ENCODE data around the gene FAM20B. TPM values are rescaled to one million over a fixed set of nuclear protein-coding genes. Genes with fewer than 3 reads are reported as not detected.

FAM20B gene
- total RNA-seq, 1 experiment from 2014 or later: 66.6 TPM

DNA sequence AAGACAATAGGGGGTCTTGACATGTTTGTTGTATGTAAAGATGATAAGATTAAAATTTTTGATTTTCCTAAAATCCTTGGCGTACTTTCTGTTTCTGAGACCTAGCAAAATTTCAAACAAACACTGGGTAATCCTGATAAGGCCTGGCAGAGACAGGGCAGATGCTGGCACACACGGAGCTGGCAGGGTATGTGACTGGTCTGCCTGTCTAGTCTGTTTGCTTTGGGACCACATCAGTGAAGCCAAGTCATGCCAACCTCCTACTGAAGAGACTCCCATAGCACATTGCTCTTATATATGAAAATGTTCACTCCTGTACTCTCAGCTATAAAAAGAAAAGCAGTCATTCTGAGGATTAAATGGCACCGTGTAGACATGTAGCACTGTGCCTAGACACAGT is 70.2 kb downstream of the FAM20B start:
- H3K27me3 Mint-ChIP-seq (ENCODE audit: unreplicated experiment): no peaks in the 10 kb centered on the region
- no peaks in the 10 kb centered on the region for H3K9me3 Mint-ChIP-seq (ENCODE audit: low read depth, unreplicated experiment)
- no TSS peak for BruUV-seq (replicated peaks)
- peaks cover 56% of the 10 kb centered on the region for H3K36me3 Mint-ChIP-seq (ENCODE audit: insufficient read depth, unreplicated experiment)
- DNase-seq: no peak
- TF ChIP-seq, protein P1, sequence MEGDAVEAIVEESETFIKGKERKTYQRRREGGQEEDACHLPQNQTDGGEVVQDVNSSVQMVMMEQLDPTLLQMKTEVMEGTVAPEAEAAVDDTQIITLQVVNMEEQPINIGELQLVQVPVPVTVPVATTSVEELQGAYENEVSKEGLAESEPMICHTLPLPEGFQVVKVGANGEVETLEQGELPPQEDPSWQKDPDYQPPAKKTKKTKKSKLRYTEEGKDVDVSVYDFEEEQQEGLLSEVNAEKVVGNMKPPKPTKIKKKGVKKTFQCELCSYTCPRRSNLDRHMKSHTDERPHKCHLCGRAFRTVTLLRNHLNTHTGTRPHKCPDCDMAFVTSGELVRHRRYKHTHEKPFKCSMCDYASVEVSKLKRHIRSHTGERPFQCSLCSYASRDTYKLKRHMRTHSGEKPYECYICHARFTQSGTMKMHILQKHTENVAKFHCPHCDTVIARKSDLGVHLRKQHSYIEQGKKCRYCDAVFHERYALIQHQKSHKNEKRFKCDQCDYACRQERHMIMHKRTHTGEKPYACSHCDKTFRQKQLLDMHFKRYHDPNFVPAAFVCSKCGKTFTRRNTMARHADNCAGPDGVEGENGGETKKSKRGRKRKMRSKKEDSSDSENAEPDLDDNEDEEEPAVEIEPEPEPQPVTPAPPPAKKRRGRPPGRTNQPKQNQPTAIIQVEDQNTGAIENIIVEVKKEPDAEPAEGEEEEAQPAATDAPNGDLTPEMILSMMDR (IDR thresholded peaks at IDR 0.05; ENCODE audit: unreplicated experiment): no peak
- H3K27ac Mint-ChIP-seq (ENCODE audit: unreplicated experiment): no peak overlapping the region
- intact Hi-C loops (cut with micrococcal nuclease; ENCODE audit: unreplicated experiment): no loop called here
- H3K4me1 Mint-ChIP-seq (ENCODE audit: low read depth, unreplicated experiment): peaks cover 7% of the 10 kb centered on the region
- H3K4me3 Mint-ChIP-seq (ENCODE audit: low read depth, unreplicated experiment): no peak overlapping the region
- CTCF ChIA-PET: interaction anchor here (1.7 kb wide), 1 partner anchor 80 kb away, joined by 3 read pairs; no protein-coding TSS in a partner anchor

DNA sequence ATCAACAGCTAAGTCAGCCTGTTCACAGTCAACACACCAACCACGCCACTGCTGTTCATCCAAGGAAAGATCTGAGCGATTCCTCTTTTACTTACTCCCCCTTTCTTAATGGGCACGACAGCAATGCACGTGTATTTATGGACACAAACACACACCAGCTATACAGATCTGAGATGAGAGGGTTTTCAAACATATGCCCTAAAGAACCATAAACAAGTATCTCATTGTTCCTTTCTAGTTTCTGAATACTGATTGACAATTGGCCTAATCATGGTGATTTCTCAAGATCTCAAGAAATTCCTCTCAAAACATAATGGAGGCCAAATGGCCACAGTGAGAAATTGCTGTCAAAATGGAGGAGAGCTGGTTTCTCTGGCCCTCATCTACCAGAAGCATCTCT is 74.2 kb downstream of the FAM20B start:
- no peak for DNase-seq
- Mint-ChIP-seq H3K9me3 (ENCODE audit: low read depth, unreplicated experiment) (no peaks in the 10 kb centered on the region), H3K4me1 (ENCODE audit: low read depth, unreplicated experiment) (no peaks in the 10 kb centered on the region), H3K27ac (ENCODE audit: unreplicated experiment) (no peak overlapping the region), H3K36me3 (ENCODE audit: insufficient read depth, unreplicated experiment) (peaks cover 52% of the 10 kb centered on the region), H3K27me3 (ENCODE audit: unreplicated experiment) (no peaks in the 10 kb centered on the region), H3K4me3 (ENCODE audit: low read depth, unreplicated experiment) (no peak overlapping the region)
- CTCF ChIA-PET: no interaction called here
- no TSS peak for BruUV-seq (replicated peaks)
- TF ChIP-seq, protein P1 (IDR thresholded peaks at IDR 0.05; ENCODE audit: unreplicated experiment): no peak
- intact Hi-C loops (cut with micrococcal nuclease; ENCODE audit: unreplicated experiment): no loop called here

DNA sequence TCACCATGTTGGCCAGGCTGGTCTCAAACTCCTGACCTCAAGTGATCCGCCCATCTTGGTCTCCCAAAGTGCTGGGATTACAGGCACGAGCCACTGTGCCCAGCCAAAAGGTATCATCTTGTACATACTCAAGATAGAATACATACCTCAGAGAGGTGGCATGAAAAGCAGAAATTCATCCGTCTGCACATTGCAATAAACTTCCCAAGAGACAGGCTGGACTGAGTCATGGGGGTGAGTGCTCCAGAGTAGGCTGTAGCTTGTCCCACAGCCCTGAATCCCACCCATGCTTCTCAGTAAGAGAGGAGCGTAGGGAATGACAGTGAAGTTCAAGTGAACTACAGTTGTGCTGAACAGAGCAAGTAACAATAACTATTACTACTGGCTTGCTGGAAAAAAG is 75.9 kb downstream of the FAM20B start:
- Mint-ChIP-seq H3K4me1 (ENCODE audit: low read depth, unreplicated experiment) (no peaks in the 10 kb centered on the region), H3K36me3 (ENCODE audit: insufficient read depth, unreplicated experiment) (peaks cover 47% of the 10 kb centered on the region), H3K27ac (ENCODE audit: unreplicated experiment) (no peak overlapping the region), H3K9me3 (ENCODE audit: low read depth, unreplicated experiment) (no peaks in the 10 kb centered on the region), H3K27me3 (ENCODE audit: unreplicated experiment) (no peaks in the 10 kb centered on the region), H3K4me3 (ENCODE audit: low read depth, unreplicated experiment) (no peak overlapping the region)
- TF ChIP-seq, protein P1 (IDR thresholded peaks at IDR 0.05; ENCODE audit: unreplicated experiment): no peak
- intact Hi-C loops (cut with micrococcal nuclease; ENCODE audit: unreplicated experiment): no loop called here
- BruUV-seq (replicated peaks): no TSS peak
- CTCF ChIA-PET: interaction anchor here (0.6 kb wide), 1 partner anchor 62 kb away, joined by 4 read pairs; no protein-coding TSS in a partner anchor
- DNase-seq: no peak

DNA sequence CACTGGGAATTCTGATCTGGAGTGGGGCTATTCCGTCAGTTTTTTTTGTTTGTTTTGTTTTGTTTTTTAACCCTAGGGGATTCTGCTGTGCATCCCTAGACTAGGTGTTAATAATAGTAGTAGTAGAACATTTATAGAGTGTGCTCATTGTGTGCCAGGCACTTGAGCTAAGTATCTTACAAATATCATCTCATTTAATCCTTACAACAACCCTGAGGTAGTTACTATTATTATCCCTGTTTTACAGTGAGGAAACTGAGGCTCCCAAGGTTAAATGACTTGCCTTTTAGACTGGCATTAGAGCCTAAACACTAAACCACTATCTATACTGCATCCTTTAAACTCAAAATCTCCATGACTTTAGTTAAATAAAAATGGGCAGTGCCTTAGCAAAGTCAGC is 78.3 kb downstream of the FAM20B start:
- DNase-seq: no peak
- no peak overlapping the region for H3K4me3 Mint-ChIP-seq (ENCODE audit: low read depth, unreplicated experiment)
- H3K36me3 Mint-ChIP-seq (ENCODE audit: insufficient read depth, unreplicated experiment): peaks cover 32% of the 10 kb centered on the region
- H3K27ac Mint-ChIP-seq (ENCODE audit: unreplicated experiment): no peak overlapping the region
- intact Hi-C loops (cut with micrococcal nuclease; ENCODE audit: unreplicated experiment): no loop called here
- H3K4me1 Mint-ChIP-seq (ENCODE audit: low read depth, unreplicated experiment): no peaks in the 10 kb centered on the region
- no peaks in the 10 kb centered on the region for H3K27me3 Mint-ChIP-seq (ENCODE audit: unreplicated experiment)
- TF ChIP-seq, protein P1 (IDR thresholded peaks at IDR 0.05; ENCODE audit: unreplicated experiment): no peak
- no peaks in the 10 kb centered on the region for H3K9me3 Mint-ChIP-seq (ENCODE audit: low read depth, unreplicated experiment)
- CTCF ChIA-PET: no interaction called here
- no TSS peak for BruUV-seq (replicated peaks)

All from Calu3 (cell line).